C1 segment of cervical spinal cord (tissue), 14 donors: ENCODE measurements around the gene EXD3.
A peak's percentile ranks its signal among the peaks of the same experiment; 100 is the strongest.
"Not testable (repeated sequence)": the region's sequence is repeated elsewhere in the genome, so short reads cannot be mapped to it uniquely, and the experiment has no call there.

Experiments
- DNase-seq, 14 donors: peaks; one replicate each; lab custom pipeline; 2025; lab: John Stamatoyannopoulos, UW

Gene EXD3

DNA sequence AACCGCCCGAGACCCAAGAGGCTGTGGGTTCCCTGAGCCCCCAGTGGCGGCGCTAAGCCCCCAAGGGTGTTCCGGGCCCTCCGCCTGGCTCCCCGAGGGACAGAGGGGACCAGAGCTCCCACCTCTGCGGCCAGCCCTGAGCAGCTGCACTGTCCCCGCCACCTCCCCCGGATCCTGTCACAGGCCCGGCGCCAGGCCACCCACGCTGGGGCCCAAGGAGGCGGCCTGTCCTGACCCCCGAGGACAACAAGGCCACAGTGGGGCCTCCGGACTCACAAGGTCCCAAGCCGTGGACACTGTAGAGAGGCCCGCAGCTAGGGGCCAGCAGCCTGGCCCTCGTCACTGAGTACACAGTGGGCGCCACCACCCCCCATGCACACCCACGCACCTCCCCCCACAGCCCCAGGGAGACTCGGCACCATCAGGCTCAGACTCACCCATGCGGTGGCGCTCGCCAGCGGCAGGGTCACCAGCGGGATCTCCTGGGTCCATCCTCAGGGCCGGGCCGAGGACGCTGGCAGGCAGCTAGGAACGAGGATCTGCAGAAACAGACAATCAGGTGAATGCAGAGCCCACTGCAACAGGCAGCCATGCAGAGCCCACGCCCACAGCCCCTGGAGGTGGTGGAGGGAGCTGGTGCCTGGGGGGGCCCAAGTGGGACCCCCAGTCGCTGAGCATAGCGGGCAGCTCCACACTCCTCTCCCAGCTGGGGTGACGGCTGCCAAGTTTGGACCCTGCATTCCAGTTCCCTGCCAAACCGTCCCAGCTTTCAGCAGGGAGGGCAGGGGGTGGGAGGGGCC lies 27.9 kb downstream of the EXD3 start:
- DNase-seq: no peak

DNA sequence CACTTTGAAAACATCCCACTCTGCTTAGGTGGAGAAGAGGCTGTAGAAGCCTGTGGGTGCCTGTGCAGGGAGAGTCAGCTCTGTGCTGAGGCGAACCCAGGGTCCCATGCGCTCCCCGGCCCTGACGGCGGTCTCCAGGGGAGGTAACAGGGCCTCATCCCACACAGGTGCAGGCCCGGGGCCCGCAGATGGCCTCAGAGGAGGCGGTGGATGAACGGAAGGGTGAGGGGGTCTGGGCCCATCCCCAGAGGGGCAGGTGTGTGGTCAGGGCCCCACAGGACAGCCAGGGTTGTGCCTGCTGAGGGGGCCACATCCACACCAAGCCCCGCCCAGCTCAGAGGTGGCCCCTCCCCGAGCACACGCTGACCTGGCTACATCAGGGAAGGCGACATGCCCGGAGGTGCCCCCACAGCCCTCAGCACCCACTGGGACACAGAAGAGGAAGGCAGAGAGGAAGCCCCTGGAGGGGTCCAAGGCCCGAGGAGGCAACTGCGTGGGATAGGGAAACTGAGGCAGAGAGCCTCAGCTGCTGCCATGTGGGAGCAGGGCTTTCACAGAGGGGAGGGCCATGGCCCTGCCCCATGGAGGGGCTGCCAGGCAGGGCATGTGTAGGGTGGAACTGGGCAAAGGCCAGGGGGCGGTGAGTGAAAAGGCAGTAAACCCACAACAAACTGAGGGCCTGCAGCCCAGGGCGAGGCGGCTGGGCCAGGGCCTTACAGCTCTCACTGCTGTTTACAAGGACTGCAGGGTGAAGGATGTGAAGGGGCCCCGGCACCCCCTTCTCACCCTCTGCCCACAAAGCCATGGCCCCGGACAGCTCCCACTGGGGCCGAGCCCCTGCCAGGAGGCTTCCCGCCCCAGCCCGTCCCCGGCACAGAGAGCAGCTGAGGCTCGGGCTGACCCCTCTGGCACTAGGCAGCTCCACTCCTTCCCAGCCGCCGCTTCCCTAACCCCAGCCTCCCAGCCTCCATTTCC lies 29.5 kb downstream of the EXD3 start:
- DNase-seq: no peak

DNA sequence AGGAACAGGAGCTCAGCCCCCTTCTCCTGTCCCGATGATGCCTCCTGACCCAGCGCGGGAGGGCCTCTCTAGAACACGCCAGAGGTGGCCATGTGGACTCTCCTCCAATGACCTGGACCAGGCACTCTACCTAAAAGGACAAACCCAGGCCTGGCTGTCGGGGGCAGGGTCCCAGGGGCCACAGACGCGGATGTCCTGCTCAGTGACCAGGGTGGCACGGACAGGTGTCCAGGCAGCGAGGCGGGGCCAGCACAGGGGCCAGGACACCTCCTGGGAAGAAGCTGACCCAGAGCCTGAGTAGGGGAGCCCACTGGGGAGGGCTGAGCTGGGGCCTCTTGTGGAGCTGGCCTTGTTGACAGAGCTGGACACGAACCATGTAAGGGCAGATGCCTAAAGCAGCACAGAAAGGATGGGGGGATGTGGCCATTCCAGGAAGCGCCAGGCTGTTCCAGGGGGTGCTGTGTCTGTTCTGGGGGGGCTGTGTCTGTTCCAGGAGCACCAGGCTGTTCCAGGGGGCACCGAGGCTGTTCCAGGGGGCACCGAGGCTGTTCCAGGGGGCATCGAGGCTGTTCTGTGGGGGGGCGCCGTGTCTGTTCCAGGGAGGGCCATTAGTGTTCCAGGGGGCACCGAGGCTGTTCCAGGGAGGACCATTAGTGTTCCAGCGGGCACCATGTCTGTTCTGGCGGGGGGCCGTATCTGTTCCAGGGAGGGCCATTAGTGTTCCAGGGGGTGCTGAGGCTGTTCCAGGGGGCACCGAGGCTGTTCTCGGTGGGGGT lies 30.5 kb downstream of the EXD3 start:
- DNase-seq: no peak

DNA sequence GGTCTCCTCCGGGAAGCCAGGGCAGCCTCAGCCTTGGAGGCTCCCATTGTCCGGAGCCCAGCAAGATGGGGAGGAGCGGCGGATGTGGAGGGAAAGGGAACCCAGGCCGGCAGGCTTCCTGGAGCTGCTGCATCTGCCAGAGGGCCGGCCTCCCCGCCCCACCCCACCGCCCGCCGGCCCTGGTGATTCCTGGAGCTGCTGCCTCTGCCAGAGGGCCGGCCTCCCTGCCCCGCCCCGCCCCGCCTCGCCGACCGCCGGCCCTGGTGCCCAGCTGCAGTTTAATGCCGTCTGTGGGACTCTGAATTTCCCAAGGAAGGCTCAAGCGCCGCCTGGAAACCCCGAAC lies 31.6 kb downstream of the EXD3 start:
- no peak for DNase-seq

DNA sequence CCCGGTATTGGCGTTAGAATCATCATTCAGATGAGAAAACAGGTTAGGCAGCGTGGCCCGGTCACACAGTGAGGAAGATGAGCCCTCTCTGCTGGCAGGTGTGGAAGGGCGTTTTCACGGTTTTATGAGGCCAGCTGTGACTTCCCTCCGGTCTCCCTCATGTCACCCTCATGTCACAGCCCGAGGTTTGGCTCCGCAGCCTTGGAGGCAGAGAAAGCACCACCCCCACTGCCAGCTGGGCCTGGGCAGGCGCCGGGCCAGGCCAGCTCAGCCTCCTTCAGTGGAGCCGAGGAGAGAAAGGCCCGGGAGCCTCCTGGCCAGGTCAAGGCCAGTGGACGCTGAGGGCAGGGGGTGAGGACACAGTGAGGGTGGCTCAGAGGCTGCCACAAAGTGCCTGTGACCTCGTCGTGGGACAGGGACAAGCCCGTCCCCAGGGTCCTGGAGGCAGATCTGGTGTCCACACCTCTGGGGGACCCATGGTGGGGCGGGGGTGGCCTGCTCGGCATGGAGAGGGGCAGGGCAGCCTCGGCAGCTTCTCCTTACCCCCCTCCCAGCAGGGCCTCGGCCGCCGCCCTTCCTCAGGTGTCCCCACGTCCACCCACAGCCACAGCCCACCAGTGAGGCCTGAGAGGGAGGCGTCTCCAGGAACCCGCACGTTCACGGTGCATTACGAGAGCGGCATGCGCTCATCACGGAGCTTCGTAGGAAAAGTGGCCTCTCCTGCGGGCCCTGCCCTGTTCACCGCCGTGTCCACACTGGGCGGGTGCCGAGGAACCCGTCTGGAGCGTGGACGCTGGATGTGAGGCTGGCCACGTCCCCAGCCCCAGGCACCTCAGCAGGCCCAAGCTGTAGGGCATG lies 32.2 kb downstream of the EXD3 start:
- DNase-seq: peak in 5 of 14 donors; percentile 7 to 16 (median 10)

DNA sequence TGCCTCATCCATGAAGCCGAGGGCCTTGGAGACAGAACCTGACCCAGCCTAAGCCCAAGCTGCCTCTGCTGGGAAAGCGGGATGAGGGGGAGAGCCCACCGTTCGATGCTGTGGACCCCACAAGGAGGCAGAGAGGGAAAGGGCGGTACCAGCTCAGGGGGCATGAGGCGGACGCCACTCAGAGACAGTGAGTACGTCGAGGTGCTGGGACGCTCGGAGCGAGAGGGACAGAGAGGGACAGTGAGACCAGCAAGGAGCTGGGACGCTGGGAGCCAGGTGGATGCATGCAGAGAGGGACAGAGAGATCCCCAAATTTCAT lies 33.6 kb downstream of the EXD3 start:
- no peak for DNase-seq

DNA sequence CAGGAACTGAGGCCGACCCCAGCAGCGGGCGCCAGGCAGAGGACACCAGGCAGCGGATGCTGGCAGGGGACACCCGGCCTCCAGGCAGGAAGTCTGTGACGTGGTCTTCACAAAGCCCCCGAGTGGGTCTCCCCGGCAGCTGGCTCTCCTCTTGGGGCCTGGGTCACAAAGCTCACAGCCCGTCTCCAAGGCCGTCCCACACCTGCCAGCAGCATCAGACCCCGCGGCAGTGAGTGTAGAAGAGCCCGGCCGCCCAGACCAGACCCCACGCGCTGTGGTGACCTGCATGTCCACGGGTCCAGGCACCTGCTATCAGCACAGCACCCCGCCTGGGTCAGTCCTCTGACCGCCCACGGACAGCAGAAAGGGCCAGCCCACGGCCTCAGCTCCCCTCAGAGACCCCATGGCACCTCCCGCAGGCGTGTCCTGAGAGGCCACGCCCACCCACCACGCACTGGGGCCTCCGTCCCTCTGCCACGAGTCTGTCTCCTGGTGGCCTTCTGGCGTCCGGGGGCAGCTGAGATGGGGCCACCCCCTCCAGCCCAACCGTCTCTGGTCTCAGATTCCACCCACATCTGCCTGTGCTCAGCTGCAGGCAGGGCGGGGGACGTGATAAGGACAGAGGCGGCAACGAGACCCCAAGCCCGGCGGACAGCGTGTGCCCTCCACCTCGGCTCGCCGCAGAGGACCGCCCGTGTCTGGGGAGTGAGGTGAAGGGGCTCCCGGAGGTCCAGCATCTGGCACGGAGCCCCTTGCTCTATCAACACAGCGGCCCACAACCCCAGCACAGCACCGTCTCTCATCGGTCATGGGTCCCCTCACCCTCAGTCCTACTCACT lies 34.2 kb downstream of the EXD3 start:
- DNase-seq: no peak

DNA sequence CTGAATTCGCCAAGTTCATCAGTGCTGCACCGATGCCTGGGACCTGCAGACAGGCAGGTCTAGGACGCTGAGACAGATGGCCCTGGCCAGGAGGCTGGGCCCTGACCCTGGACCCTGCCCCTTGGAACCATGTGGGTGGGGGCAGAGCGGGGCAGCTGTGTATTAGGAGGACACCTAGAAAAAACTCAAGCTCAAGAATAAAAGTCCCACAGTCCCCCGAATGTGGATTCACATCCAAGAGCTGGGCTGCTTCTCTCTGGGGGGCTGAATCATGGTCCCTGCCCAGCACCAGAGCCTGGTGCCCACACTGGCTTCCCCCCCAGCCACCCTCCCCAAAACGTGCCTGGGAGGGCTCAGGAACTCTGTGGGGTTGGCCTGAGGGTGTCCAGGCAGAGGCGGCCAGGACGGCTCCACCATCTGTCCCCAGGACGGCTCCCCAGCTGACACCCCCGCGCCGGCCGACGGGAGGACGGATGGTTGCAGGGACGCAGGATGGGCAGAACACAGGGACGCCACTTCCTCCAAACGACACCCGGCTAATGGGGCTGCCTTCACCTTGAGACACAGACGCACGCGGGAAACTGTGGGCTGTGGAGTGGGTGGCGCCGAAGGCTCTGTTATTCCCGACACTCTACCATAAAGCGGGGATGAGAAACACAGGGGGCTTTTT lies 34.9 kb downstream of the EXD3 start:
- DNase-seq: no peak

DNA sequence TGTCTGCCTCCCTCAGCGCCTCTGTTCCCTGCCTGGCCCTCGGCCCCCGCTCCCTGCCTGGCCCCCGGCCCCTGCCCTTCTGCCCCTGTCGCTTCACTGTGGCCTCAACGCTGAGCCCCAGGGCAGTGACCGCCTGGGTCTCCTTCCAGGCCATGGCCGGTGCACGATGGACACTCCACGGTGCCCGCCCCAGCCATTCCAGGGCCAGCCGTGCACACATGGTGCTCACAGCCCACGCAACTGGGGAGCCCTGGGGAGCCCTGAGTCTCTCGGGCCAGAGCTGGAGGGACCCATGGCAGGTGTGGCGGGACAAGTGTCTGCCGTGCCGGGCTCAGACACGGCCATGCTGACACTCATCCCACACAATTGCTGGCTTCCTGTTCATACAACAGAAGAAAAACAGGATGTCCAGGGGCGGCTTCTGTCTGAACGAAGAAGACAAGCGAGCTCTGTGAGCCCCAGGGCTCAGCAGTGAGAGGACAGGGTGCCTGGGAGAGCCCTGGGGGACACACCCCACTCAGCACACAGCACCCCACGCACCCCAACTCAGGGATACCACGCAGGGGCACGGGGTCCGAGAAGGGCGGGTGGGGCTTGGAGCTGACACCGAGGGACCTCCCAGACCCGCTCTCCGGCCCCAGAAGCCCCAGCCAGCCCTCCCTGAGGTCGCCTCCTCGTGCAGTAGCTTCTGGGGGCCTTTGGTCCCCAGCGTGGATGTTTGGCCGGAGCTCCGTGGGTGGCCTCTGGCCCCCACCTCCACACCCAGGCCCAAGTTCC lies 35.7 kb downstream of the EXD3 start:
- no peak for DNase-seq

DNA sequence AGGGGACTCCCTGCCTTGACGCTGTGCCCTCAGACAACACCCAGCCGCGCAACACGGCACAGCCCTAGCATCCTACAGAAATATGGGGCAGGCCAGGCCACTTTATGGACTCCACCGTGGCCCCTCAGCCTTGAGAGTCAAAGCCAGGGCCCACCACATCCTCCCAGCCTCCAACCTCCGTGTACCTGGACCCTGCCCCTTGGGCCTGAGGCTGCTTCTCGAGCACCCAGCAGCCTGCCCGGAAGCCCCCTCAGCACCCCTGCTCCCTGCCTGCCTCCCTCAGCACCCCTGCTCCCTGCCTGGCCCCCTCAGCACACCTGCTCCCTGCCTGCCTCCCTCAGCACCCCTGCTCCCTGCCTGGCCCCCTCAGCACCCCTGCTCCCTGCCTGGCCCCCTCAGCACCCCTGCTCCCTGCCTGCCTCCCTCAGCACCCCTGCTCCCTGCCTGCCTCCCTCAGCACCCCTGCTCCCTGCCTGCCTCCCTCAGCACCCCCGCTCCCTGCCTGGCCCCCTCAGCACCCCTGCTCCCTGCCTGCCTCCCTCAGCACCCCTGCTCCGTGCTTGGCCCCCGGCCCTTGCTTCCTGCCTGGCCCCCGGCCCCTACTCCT lies 36.4 kb downstream of the EXD3 start:
- not testable (repeated sequence) for DNase-seq

DNA sequence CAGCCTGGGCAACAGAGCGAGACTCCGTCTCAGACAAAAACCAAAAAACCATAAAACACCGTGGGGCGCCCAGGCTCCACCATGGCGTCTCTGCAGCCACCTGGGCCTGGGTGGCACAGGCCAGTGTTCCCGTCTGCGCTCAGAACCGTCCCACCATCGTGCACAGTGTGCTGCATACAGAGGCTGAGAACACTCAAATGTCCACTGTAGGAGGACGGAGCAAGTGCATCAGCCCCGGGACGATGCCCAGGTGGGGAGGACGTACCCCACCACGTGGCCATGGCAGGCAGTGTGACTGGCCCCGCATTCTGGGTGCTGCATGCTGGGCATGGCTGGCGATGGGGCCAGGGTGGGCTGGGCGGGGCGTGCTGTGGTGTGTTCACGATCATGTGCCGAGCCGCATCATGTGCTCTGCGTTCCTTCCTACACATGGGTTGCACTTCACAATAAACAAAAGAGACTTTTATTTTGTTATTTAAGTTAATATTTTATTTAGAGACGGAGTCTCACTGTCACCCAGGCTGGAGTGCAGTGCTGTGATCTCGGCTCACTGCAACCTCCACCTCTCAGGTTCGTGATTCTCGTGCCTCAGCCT lies 37.8 kb downstream of the EXD3 start:
- no peak for DNase-seq

DNA sequence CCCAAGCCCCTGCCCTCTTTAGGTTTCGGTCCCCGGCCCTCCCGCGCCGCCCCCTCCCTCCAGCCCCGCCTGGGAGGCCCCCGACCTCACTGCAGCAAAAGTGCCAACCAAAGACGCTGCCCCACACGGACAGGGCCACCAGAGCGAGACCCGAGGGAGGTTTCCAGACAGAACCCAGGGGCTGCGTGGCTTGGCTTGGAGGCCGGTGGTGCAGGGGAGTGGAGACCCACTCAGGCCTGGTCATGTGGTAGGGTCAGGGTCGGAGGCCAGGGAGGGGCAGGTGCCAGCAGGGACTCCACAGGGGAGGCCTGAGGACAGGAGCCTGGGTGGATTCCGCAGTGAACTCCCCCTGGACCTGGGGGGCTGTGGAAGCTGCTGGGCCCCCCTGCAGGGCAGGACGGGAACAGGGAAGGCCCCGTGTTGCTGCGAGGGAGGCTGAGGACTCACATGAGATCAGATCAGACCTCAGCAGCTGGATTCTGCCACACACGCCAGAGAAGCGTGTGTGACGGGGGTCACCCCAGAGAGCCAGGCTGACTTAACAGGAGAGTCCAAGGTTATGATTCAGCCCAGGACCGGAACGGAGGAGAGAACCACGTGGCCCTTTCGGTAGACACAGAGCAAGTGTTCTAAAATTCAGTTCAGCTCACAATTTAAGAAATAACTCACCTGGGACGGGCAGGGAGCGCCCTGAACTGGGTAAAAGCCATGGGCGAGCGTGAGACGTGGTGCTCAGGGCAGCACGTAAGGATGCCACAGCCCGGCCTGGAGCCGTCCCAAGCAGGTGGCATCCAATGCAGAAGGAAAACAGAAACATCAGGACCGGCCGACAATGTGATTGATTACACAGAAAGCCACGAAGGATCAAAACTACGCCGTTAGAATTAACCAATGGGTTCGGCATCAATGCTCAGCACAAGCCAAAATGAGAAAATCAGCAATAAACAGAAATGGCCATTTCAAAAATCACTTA lies 38.9 kb downstream of the EXD3 start:
- DNase-seq: no peak

DNA sequence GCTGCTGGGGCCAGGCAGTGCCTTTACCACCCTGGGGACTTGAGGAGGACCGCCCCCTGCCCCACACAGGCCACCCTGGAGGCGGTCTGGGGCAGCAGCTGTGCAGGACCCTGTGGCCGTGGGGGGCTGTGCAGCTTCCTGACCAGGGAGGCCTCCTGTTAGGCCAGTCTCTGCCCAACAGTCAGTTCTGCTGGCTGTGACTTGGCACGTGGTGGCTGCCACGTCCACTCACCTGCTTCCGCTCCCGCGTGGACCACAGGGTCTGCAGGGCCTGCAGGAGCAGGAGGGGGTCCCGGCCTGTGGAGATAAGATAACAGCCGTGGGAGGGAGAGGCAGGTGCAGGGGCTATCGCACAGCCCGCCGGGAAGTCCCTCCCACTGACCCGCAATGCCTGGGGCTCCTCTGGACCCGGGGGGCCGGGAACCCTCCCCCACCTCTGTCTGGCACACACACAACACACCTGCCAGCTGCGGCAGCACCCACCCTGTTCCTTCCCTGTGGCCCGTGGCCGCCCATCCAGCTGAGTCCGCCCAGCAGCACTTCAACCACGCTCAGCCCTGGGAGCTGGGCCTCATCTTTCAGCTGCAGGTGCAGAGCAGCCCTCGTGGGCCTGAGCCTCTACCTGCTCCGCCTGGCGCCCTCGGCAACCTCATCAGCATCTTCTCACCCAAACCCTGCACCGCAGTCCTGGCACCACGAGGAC lies 39.7 kb downstream of the EXD3 start:
- no peak for DNase-seq

DNA sequence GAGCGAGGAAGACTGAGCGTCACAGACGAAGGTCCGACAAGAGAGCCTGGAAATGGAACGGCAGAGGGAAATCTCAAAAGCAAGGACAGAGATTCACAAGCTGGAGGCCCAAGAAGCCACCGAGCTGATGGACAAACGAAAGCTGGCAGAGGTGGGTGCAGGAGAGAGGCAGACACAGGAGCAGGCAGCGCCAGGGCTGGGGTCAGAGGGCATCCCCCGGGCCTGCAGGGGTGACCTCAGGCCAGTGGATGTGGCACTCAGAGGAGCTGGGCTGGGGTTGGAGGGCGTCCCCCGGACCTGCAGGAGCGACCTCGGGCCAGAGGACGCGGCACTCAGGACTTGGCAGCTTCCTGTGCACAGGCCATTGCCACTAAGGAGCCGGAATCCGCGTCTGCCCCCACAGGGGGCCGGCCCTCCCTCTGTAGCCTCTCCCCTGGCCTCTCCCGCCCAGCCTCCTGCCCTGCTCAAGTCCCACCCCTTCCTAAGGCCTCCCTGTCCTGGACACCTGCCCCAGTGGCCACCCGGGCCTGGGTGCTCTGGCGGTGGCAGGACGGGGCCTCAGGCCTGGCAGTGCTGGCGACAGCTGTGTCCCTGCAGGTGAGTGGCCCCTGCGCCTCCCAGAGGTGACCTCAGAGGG lies 40.4 kb downstream of the EXD3 start:
- no peak for DNase-seq

DNA sequence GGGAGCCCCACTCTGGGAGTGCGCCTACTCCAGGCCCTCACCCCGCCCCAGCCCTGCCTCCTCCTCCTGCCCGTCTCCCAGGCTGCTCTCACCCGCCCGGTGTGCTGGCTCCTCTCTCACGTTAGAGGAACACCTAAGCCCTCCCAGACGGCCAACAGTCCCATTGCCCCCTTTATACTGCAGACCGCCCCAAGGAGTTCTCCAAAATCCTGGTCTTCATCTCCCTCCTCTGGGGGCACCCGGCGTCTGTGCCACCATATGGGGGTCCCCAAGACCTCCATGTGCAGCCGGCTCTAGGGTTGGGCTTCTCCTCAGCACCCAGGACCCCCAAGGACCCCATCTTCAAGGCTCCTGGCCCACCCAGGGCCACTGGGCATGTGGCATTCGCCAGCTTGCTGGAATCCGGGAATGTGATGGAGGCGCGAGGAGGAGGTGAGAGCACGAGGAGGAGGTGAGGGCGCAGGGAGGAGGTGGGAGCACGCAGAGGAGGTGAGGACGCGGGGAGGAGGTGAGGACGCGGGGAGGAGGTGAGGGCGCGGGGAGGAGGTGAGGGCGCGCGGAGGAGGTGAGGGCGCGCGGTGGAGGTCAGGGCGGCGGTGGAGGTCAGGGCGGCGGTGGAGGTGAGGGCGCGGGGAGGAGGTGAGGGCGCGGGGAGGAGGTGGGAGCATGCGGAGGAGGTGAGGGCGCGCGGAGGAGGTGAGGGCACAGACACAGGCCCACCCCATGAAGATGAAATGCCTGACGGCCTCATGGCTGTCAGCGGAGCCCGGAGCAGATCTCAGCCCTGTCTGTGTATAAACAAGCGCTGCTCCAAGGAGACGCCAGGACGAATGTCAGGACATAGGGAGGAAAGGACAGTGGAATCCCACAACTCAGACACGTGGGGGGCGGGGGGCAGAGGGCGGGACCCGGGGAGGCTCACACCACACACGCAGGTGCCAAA lies 41.2 kb downstream of the EXD3 start:
- no peak for DNase-seq
